ENCODE measurements around the gene ZNF789.
"Not testable (repeated sequence)": the region's sequence is repeated elsewhere in the genome, so short reads cannot be mapped to it uniquely, and the experiment has no call there.

The ZNF789 gene

DNA sequence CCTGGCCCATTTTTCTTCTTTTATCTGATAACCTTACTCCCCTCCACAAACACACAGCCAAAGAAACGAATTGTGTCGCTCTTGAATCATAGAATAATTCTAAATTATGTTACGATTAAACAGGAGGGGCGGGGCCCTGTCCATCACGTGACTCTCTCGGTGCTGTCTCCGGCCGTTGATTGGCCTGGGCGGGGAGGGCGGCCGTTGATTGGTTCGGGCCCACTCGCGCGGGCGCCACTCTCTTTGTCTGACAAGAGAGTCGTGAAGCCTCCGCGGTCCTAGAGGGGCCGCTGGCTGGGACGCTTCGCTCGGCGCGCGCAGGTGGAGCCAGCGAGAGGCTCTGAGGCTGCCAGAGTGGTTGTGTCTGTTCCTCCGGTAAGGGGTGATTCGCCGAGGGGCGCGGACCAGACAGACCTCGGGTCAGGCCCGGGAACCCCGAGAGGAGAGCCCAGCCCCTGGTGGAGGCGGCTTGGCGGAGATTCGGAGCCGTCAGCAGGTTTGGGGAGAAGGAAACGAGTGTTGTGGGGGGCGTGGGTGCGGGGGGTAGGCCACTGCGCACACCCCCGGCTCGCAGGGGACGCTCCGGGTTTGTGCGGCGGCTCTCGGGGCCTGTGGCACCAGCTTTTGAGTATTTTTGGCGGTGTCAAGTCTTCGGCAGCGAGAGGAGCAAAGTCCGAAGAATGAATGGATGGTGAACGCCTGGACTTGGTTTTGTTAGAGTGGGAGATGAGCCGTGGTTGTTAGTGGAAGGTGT lies at the start of gene ZNF789:
TSS of gene ZNF789 (plus strand) at position 330 of the 754 bp plus-strand sequence. CDS start 3,567 bp downstream, outside the sequence.
- DNase-seq (ENCODE audit: low read depth in 2 of 2) = peak; percentile 96 to 98

DNA sequence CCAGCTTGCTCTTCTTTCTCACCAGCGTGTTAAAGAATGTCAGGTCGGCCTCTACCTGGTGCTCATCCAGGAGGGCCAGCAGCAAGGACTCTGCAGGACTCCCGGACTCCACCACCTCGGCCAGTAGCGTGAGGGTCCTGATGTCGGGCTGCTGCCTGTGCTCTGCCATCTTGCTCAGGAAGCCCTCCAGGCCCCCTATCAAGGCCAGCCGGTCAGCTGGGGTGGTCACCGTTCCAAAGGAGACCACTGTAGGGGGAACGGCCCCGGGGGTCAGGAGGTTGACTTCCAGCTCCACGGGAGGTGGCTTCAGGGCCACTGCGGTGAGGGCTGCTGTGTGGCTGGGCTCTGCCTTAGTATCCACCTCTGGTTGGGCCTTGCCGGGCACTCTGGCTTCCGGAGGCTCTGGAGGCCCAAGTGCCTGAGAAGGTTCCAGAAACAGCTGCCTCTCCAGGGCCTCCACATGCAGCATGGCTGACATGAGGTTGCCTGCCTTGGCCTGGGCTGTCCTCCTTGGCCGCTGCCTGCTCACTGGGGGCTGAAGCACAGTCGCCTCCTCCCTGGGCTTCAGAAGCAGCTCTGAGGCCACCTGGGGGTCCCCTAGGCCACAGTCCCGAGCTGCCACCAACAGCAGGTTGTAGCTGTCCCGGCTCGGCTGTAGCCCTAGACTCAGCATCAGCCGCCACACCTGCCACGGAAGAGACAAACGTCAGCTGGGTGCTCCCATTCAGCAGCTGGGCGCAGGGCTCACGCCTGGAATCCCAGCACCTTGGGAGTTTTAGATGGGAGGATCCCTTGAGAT lies 47.6 kb upstream of the ZNF789 start:
- no peak for DNase-seq (ENCODE audit: low read depth in 2 of 2)

DNA sequence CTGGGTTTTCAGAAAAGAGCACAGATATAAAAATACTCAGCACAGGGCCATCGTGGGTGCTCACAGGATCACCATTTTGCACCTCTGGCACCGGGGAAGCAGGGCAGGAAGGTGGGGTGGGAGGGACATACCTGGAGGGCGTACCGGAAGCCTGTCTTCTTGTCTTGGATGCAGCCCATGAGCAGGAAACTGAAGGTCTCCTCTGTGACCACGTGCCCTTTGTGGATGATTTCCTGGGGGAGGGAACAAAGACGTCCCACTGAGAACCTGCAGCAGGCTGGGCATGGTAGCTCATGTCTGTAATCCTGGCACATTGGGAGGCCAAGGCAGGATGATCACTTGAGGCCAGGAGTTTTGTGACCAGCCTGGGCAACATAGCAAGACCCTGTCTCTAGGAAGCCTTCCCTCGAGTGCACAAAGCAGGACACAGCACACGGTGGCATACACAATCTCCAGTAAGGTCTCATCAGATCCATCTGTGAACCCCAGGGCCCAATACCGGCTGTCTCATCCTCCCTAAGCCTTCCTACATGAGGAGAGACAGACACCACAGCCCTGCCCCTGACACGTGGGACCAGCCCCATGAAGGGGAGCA lies 43.6 kb upstream of the ZNF789 start:
- no peak for DNase-seq (ENCODE audit: low read depth in 2 of 2)

DNA sequence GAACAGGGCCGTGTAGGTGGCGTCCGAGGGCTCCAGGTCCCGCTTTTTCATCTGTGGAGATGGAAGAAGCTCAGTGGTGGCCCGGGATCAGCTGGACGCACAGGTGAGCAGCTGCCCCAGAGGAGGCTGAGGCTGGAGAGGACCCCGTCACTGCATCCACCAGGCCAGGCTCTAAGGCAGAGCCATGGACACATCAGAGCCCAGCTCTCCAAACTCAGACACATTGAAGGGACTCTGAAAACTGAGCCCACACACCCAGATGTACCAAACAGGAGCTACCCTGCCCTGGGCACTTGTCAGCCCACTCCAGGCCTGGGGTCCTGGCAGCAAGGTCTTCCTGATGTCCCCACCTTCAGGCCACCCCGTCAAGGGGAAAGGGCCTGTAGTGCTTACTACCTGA lies 42.9 kb upstream of the ZNF789 start:
- DNase-seq (ENCODE audit: low read depth in 2 of 2) = no peak

DNA sequence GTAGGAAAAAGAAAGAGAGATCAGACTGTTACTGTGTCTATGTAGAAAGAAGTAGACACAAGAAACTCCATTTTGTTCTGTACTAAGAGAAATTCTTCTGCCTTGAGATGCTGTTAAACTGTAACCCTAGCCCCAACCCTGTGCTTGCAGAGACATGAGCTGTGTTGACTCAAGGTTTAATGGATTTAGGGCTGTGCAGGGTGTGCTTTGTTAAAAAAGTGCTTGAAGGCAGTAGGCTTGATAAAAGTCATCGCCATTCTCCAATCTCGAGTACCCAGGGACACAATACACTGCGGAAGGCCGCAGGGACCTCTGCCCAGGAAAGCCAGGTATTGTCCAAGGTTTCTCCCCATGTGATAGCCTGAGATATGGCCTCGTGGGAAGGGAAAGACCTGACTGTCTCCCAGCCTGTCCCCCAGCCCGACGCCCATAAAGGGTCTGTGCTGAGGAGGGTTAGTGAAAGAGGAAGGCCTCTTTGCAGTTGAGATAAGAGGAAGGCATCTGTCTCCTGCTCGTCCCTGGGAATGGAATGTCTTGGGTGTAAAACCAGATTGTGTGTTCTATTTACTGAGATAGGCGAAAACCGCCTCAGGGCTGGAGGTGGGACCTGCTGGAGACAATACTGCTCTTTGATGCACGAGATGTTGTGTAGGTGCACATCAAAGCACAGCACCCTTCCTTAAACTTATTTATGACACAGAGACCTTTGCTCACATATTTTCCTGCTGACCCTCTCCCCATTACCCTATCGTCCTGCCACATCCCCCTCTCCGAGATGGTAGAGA lies 40.7 kb upstream of the ZNF789 start:
- not testable (repeated sequence) for DNase-seq (ENCODE audit: low read depth in 2 of 2)

DNA sequence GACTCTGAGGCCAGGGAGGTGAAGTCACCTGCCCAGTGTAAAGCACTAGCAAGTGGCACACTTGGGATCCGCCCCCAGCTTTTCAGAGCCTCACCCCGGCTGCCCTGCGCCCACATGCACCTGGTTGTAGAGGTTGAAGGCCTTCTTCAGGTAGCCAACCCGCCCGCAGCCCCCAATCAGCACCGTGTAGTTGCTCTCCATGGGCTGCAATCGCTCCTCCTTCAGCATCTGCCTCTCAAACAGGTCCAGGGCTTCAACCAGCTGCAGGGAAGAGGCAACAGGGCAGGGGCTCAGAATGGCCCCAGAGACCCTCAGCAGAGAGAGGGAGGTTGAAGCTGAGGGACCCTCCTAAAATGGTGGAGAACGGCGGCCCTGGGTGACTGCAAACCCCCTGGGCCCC lies 39.5 kb upstream of the ZNF789 start:
- no peak for DNase-seq (ENCODE audit: low read depth in 2 of 2)

DNA sequence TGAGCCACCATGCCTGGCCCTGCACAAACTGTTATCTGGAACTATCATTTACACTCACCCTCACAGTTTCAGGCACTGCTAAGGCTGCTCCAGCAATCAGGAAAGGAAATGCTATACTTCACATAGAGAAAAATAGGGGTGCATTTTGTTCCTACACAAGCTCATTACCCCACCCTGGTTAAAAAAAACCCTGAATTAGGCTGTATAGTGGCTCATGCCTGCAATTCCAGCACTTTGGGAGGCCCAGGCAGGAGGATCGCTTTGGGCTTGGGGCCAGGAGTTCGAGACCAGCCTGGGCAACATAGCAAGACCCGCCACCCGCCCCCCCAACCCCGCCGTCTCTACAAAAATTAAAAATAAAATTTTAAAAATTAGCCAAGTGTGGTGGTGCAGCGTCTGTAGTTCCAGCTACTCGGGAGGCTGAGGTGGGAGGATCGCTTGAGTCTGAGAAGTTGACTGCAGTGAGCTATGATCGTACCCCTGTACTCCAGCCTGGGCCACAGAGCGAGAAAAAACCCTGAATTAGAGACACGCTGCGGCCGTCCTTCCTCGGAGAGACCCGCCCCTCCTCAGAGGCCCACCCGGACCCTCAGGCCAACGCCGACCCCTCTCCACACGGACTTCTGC lies 34.6 kb upstream of the ZNF789 start:
- no peak for DNase-seq (ENCODE audit: low read depth in 2 of 2)

DNA sequence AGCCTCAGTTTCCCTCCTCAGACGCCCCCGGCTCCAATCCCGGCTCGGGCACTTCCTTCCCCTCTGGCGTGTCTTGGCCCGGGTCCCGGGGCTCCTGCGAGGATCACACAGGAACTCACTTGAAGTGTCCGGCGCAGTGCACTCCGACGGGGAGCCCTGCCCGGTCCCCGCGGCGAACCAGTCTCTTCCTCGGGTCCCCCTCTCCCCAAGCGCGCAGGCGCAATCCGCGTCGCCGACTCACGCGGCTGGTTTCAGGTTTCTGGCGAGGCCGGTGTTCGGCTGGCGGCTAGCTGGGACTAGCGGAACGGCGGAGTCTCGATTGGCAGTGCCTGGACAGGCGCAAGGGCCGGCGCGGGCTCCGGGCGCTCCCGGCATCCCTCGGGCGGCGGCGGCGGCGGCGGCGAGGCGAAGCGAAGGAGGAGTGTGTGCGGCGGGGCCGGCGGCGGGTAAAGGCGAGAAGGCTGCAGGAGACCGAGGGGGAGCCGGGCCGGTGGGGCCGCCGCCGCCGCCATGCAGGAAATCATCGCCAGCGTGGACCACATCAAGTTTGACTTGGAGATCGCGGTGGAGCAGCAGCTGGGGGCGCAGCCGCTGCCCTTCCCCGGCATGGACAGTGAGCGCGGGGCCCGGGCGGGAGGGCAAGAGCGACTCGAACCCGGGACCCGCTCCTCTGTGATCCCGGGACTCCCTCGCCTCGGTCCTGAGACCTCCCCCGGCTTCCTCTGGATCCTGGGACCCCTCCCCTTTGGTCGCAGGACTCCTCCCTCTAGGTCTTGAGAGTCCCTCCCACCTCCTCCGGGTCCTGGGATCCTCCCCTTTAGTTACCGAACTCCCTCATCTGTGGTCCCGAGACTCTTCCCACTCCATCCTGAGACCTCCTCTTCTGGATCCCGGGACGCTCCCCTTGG lies 33.9 kb upstream of the ZNF789 start, which contains the start of the genes CPSF4 and PTCD1:
TSS of gene CPSF4 (plus strand) at position 371 of the 908 bp plus-strand sequence. CDS start at position 511, 140 bp downstream.
TSS of gene PTCD1 (minus strand) at position 226 of the 908 bp plus-strand sequence. CDS start 3,556 bp downstream, outside the sequence.
- DNase-seq (ENCODE audit: low read depth in 2 of 2) = peak; percentile 87 to 88

DNA sequence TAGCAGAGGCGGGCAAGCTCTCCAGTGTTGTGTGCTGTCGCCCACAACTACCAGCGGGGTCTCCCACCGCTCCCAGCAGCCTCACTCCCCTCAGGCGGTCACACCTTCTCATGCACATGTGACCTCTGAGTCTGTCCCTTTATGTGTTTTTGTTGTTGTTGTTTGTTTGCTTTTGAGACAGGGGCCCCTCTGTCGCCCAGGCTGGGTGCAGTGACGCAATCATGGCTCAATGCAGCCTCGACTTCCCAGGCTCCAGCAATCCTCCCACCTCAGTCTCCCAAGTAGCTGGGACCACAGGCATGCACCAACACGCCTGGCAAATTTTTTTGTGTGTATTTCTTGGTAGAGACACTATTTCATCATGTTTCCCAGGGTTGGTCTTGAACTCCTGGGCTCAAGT lies 32.5 kb upstream of the ZNF789 start:
- no peak for DNase-seq (ENCODE audit: low read depth in 2 of 2)

DNA sequence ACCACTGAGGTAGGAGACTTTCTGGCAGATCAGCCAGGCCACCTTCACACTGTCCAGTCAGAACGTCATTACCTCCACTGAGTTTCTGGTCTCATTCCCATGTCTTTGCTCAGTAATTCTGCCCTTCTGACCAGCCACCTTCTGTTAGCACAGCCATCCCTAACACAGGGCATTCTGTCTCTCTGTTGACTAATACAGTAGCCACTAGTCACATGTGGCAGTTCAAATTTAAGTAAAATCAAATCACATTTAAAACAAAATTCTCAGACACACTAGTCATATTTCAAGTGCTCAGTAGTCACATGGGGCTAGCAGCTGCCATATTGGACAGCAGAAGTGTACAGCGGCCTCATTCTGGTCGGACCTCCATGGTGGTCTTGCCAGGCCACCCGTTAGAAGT lies 26.6 kb upstream of the ZNF789 start:
- no peak for DNase-seq (ENCODE audit: low read depth in 2 of 2)

DNA sequence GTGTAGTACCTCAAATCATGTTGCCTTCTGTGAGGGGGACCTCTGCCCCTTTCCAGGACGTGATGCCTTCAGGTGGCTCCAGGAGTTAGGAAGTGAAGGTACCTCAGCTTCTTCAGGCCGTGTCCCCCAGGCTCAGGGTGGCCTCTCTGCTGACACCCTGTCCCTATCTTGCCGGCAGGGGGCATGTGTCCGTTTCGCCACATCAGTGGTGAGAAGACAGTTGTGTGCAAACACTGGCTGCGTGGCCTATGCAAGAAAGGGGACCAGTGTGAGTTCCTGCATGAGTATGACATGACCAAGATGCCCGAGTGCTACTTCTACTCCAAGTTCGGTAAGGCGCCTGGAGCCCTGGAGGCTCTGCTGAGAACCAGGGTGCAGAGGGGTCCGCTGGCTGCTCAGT lies 24.7 kb upstream of the ZNF789 start:
- DNase-seq (ENCODE audit: low read depth in 2 of 2) = no peak

DNA sequence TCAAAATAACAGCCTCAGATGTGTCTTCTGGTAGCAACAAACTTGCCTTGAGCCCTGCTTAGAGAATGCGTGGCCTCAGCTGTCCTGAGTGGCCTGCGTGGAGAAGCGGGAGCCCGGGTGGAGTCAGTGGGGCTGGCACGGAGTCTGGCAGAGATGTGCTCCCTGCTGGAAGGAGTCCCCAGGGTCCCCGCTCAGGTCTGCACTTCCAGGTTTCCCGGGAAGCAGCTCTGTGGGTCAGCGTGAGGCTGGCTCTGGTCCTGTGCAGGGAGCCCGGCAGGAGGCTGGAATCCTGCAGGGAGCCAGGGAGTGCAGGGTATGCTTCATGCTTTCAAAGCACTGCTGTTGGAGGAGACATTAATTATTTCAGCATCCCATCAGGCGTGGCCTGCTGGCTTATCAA lies 23.8 kb upstream of the ZNF789 start:
- no peak for DNase-seq (ENCODE audit: low read depth in 2 of 2)

DNA sequence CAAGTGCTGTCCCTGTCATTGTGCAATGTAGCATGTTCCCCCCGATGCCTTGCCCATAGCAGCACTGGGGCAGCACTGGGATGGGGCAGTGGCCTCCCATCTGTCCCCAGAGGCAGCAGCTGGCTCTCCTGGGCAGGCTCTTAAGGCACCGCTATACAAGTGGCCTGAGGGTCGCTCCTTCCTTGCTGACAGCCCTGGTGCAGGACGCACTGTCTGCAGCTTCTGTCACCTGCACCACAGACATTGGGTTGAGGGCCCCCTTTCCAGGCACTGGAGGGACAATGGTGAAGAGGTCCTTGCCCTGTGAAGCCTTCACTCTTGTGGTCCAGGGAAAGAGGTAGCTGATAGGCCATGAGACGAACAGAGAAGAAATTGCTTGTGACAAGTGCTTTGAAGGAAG lies 23.4 kb upstream of the ZNF789 start:
- DNase-seq (ENCODE audit: low read depth in 2 of 2) = no peak

DNA sequence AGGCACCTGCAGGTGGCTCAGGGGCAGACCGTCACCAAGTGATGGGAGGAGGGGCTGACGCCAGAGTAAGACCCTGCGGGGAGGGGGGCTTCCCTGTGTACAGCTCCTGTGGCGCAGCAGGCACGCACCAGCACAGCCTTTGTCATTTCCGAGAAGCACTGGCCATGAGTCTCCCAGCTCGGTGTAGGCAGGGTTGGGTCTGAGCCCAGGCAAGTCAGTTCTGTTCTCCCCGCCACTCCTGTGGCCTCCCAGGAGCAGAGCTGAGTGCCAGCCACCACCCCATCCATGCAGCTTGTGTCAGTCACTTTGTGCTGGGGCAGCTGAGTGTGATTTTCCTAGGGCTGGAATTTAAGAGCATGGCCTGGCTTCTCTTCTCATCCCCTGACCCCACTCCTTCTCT lies 20.8 kb upstream of the ZNF789 start:
- no peak for DNase-seq (ENCODE audit: low read depth in 2 of 2)

DNA sequence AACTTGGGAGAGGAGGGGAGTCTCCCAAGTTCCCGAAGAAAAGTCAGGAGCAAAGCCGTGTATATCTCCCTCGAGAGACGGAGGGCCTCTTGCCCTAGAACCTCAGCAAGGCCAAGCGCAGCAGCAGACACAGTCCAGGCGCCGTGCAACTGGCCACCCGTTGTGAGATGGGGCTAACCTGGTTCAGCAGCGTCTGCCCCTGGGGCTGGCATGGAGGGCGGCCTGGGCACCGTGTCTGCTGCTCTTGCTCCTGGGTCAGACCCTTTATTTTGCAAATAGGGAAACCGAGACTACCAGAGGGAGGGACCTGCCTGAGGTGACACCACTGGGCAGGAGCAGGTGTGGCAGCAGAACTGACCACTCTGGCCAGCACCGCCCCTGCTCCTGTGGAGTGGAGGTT lies 20.1 kb upstream of the ZNF789 start:
- DNase-seq (ENCODE audit: low read depth in 2 of 2) = no peak

DNA sequence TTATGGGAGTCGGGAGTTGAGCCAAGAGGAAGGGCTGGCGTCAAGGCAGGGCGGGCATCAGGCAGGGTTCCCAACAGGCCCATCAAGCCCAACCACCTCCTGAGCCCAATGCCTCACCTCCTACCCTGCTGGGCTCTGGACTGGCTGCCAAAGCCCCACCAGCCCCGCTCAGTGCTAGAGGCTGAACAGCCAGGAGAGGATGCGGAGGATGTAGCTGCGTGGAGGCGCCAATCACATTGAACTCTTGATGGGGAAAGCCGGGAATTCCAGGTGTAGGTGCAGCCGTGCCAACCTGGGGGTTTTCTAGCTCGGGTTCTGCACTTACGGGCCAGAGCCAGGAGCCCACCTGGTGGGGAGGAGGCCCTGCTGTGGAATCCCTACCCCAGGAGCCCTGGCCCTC lies 19.6 kb upstream of the ZNF789 start:
- no peak for DNase-seq (ENCODE audit: low read depth in 2 of 2)

DNA sequence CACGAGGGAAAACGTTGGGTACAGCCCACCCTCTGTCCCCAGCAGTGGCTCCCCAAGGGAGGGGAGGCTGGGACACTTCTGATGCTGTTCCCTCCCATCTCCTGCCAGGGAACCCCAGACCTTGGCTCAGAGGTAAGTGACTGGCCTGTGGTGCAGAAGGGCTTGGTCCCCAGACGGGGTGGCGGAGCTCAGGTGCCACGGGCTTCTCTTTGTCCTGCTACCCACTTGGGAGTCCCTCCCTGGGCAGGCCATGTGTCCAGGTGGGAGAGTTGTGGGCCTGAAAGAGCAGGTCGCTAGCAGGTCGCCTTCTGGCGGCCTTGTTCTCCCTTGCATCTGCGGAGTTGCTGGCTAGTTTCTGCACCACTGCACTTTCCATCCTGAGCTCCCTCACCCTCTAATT lies 16.8 kb upstream of the ZNF789 start:
- DNase-seq (ENCODE audit: low read depth in 2 of 2) = no peak

DNA sequence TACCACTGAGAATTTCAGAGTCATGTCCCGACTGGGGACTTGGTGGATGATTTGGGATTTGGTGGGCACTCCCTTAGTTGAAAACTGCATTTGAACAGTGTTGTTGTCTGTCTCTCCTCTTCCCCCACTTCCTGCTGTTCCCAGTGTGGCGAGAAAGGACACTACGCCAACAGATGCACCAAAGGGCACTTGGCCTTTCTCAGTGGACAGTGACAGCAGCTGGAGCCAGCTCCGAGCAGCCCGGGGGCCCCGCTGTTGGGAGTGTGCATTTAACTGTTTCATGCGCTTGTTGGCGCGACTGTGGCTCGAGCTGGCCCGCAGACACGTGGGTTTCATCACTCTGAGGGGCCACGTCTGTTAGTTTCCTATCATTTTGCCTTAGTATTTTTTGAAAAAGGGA lies 16.4 kb upstream of the ZNF789 start:
- no peak for DNase-seq (ENCODE audit: low read depth in 2 of 2)

DNA sequence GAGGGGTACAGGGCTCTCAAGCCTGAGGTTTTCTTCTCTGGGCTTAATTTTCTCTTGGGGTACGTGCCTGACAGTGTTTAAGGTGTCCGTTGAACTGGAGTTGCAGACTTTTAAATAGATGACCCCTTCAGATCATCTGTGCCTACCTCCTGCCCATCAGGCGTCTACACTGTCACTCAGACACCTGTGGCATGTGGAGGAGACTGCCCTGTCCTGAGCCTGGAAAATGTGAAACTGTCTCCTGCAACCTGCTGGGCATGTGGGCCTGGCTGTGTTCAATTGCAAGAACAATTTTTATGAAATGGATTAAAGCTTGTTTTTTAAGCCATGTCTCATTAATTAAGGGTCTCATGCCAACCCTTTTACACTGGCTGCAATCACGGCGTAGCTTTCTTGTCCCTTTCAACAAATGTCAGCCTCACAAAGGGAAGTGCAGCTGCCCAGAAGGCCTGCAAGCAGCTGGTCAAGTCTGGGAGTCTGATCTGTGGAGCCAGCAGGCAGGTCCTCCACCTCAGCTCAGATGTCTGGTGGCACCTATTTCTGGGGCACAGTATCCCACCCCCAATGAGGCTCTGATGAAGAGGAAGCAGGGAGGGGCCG lies 15.5 kb upstream of the ZNF789 start:
- DNase-seq (ENCODE audit: low read depth in 2 of 2) = no peak
